Upper lobe of left lung (tissue), 4 donors: ENCODE measurements around the gene SBF1.

Source experiments
- CTCF ChIP-seq, 6 experiments: fragments of 450-650 bp in 4 of 6; fragments of 200-600 bp in 2 of 6; sonication (generic) in 2 of 6; IDR thresholded peaks; one replicate each; pipeline ENCODE4 v1.5.1; 2016 to 2019; ENCODE audit warnings: antibody characterized with exemption in 6 of 6
- EP300 ChIP-seq, 4 donors: sonication (generic); formaldehyde crosslinking; IDR thresholded peaks; one replicate each; pipeline ENCODE4 v1.5.1; 2017; ENCODE audit warnings: antibody characterized with exemption in 4 of 4, control low read depth in 2 of 4
- POLR2A ChIP-seq, 4 donors: fragments of 450-650 bp; IDR thresholded peaks; one replicate each; pipeline ENCODE4 v1.5.1; 2016 to 2017; ENCODE audit warnings: antibody characterized with exemption in 4 of 4, mild to moderate bottlenecking in 2 of 4
- POLR2AphosphoS5 ChIP-seq, 2 donors: sonication (generic); formaldehyde crosslinking; IDR thresholded peaks; one replicate each; pipeline ENCODE4 v1.5.1; 2017; ENCODE audit warnings: antibody characterized with exemption in 2 of 2

GRCh38 chr22:50489363-50490243 lies 14.8 kb upstream of the SBF1 start:
- TF ChIP-seq CTCF (IDR thresholded peaks at IDR 0.05) (no peak), POLR2A (IDR thresholded peaks at IDR 0.05) (no peak), EP300 (IDR thresholded peaks at IDR 0.05) (no peak), POLR2AphosphoS5 (IDR thresholded peaks at IDR 0.05) (no peak)
